ENCODE data around the gene ATXN10. TPM values are rescaled to one million over a fixed set of nuclear protein-coding genes. Genes with fewer than 3 reads are reported as not detected.

Gene ATXN10
- total RNA-seq, 1 experiment from 2014 or later, result 135 TPM

DNA sequence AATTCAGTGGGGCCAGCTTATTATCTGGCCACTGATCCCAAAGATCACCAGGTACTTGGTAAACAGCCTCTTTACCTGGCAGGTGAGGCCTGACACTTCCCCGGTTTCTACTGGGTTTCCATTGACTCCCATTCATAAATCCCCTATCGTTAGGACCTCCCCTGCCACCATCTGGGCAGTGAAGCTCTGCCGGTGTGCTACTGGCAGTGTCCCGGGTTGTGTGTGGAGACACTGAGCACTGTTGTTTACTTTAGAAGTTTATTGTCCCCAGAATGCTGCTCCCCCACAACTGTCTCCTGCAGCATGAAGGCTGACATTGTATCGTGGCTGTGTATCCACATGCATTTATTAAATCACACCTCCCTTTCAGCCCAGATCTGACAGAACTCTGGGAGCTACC, 162.6 kb downstream of the ATXN10 start:
- ChIA-PET RAD21 (ENCODE audit: low non-redundant PET in 1 of 2, low total read pairs in 2 of 2, uncharacterized antibody in 2 of 2, unreplicated experiment in 2 of 2) (no interaction called here), CTCF (no interaction called here), POLR2A (no interaction called here)
- ATAC-seq, result no peak
- Histone ChIP-seq H3K4me3 (replicated peaks in 1 of 2; ENCODE audit: low read depth in 1 of 2, low read length in 2 of 2) (no peak overlapping the region), H2AFZ (ENCODE audit: low read depth, low read length, poor library complexity, severe bottlenecking) (no peak overlapping the region), H3K79me2 (ENCODE audit: insufficient read depth, low read length) (no peaks in the 10 kb centered on the region), H3K4me1 (ENCODE audit: control insufficient read depth in 1 of 2, insufficient read depth in 2 of 2, low read length in 2 of 2) (peaks cover 0 to 5% of the 10 kb centered on the region in 2 experiments; a peak in 1 of 4 replicates), H3K9me3 (ENCODE audit: control insufficient read depth in 1 of 2, insufficient read depth in 1 of 2, low read depth in 1 of 2, low read length in 2 of 2) (no peaks in the 10 kb centered on the region), H3K27ac (ENCODE audit: low read depth, low read length) (no peak overlapping the region), H4K20me1 (ENCODE audit: insufficient read depth) (no peaks in the 10 kb centered on the region), H3K36me3 (ENCODE audit: control insufficient read depth in 1 of 2, insufficient read depth in 2 of 2, low read length in 2 of 2) (no peaks in the 10 kb centered on the region; a peak in 1 of 4 replicates), H3K9me2 (ENCODE audit: insufficient read depth) (no peaks in the 10 kb centered on the region), H3K9ac (ENCODE audit: low read length) (no peak overlapping the region), H3K27me3 (ENCODE audit: insufficient read depth, low read length) (no peaks in the 10 kb centered on the region), H3K4me2 (ENCODE audit: low read length) (no peak overlapping the region)
- intact Hi-C loops (cut with micrococcal nuclease), result loop anchor here (10.0 kb wide), 1 partner anchor 179 kb away; no protein-coding TSS in a partner anchor
- no peak for DNase-seq (ENCODE audit: low read depth, low spot score)
- no TSS peak for BruUV-seq (replicated peaks)
- TF ChIP-seq POLR2AphosphoS5 (IDR thresholded peaks at IDR 0.05; ENCODE audit: low read depth, low read length), result no peak
- TF ChIP-seq, protein P1, sequence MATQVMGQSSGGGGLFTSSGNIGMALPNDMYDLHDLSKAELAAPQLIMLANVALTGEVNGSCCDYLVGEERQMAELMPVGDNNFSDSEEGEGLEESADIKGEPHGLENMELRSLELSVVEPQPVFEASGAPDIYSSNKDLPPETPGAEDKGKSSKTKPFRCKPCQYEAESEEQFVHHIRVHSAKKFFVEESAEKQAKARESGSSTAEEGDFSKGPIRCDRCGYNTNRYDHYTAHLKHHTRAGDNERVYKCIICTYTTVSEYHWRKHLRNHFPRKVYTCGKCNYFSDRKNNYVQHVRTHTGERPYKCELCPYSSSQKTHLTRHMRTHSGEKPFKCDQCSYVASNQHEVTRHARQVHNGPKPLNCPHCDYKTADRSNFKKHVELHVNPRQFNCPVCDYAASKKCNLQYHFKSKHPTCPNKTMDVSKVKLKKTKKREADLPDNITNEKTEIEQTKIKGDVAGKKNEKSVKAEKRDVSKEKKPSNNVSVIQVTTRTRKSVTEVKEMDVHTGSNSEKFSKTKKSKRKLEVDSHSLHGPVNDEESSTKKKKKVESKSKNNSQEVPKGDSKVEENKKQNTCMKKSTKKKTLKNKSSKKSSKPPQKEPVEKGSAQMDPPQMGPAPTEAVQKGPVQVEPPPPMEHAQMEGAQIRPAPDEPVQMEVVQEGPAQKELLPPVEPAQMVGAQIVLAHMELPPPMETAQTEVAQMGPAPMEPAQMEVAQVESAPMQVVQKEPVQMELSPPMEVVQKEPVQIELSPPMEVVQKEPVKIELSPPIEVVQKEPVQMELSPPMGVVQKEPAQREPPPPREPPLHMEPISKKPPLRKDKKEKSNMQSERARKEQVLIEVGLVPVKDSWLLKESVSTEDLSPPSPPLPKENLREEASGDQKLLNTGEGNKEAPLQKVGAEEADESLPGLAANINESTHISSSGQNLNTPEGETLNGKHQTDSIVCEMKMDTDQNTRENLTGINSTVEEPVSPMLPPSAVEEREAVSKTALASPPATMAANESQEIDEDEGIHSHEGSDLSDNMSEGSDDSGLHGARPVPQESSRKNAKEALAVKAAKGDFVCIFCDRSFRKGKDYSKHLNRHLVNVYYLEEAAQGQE (IDR thresholded peaks at IDR 0.05; ENCODE audit: low read depth), result no peak
- TF ChIP-seq SRF (IDR thresholded peaks at IDR 0.05; ENCODE audit: low read depth), result no peak
- TF ChIP-seq JUND (IDR thresholded peaks at IDR 0.05), result no peak
- TF ChIP-seq, protein P2, sequence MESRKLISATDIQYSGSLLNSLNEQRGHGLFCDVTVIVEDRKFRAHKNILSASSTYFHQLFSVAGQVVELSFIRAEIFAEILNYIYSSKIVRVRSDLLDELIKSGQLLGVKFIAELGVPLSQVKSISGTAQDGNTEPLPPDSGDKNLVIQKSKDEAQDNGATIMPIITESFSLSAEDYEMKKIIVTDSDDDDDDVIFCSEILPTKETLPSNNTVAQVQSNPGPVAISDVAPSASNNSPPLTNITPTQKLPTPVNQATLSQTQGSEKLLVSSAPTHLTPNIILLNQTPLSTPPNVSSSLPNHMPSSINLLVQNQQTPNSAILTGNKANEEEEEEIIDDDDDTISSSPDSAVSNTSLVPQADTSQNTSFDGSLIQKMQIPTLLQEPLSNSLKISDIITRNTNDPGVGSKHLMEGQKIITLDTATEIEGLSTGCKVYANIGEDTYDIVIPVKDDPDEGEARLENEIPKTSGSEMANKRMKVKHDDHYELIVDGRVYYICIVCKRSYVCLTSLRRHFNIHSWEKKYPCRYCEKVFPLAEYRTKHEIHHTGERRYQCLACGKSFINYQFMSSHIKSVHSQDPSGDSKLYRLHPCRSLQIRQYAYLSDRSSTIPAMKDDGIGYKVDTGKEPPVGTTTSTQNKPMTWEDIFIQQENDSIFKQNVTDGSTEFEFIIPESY (IDR thresholded peaks at IDR 0.05; ENCODE audit: extremely low read depth, insufficient replicate concordance, low read length), result no peak
- no peak for TF ChIP-seq CEBPB (IDR thresholded peaks at IDR 0.05; ENCODE audit: low read depth)
- TF ChIP-seq ELF1 (IDR thresholded peaks at IDR 0.05; ENCODE audit: borderline replicate concordance, low read depth), result no peak
- TF ChIP-seq FOSL1 (IDR thresholded peaks at IDR 0.05; ENCODE audit: low read depth), result no peak
- TF ChIP-seq, protein P3, sequence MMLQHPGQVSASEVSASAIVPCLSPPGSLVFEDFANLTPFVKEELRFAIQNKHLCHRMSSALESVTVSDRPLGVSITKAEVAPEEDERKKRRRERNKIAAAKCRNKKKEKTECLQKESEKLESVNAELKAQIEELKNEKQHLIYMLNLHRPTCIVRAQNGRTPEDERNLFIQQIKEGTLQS (IDR thresholded peaks at IDR 0.05), result no peak
- TF ChIP-seq, protein P4, sequence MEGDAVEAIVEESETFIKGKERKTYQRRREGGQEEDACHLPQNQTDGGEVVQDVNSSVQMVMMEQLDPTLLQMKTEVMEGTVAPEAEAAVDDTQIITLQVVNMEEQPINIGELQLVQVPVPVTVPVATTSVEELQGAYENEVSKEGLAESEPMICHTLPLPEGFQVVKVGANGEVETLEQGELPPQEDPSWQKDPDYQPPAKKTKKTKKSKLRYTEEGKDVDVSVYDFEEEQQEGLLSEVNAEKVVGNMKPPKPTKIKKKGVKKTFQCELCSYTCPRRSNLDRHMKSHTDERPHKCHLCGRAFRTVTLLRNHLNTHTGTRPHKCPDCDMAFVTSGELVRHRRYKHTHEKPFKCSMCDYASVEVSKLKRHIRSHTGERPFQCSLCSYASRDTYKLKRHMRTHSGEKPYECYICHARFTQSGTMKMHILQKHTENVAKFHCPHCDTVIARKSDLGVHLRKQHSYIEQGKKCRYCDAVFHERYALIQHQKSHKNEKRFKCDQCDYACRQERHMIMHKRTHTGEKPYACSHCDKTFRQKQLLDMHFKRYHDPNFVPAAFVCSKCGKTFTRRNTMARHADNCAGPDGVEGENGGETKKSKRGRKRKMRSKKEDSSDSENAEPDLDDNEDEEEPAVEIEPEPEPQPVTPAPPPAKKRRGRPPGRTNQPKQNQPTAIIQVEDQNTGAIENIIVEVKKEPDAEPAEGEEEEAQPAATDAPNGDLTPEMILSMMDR (IDR thresholded peaks at IDR 0.05 in 2 of 3, conservative IDR thresholded peaks at IDR 0.05 in 1 of 3; ENCODE audit: borderline replicate concordance in 1 of 3, insufficient read depth in 1 of 3, low read depth in 2 of 3, low read length in 2 of 3), result no peak
- TF ChIP-seq POLR2A (IDR thresholded peaks at IDR 0.05; ENCODE audit: borderline replicate concordance, extremely low read depth, insufficient read depth, insufficient read length), result no peak
- TF ChIP-seq SP1 (IDR thresholded peaks at IDR 0.05; ENCODE audit: low read depth), result no peak
- TF ChIP-seq ZNF274 (IDR thresholded peaks at IDR 0.05; ENCODE audit: low read depth, low read length), result no peak
- no peak for TF ChIP-seq EZH2phosphoT487 (IDR thresholded peaks at IDR 0.05; ENCODE audit: borderline replicate concordance)
- TF ChIP-seq CBX3 (IDR thresholded peaks at IDR 0.05; ENCODE audit: low read depth), result no peak
- no peak for TF ChIP-seq RAD21 (IDR thresholded peaks at IDR 0.05; ENCODE audit: low read depth)
- no peak for TF ChIP-seq ZFX (IDR thresholded peaks at IDR 0.05)
